ENCODE results near the gene SLC50A1.
"Not testable (repeated sequence)": the region's sequence is repeated elsewhere in the genome, so short reads cannot be mapped to it uniquely, and the experiment has no call there.

SLC50A1 gene

DNA sequence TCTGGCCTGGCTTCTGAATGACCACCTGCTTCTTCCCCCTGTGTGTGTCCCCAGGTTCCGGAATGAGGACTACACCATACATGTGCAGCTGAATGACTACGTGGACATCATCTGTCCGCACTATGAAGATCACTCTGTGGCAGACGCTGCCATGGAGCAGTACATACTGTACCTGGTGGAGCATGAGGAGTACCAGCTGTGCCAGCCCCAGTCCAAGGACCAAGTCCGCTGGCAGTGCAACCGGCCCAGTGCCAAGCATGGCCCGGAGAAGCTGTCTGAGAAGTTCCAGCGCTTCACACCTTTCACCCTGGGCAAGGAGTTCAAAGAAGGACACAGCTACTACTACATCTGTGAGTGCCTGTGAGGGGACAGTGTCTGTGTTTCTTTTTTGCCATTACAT lies 4.4 kb upstream of the SLC50A1 start:
- H3K36me3 ChIP-seq (ENCODE audit: control insufficient read depth, insufficient read depth, low read length), result peaks cover 20% of the 10 kb centered on the region
- H3K27ac ChIP-seq (ENCODE audit: low read depth, low read length), result no peak overlapping the region
- H3K9ac ChIP-seq (ENCODE audit: low read length), result no peak overlapping the region
- H3K4me3 ChIP-seq (ENCODE audit: low read length), result peak overlapping the region; percentile 12
- H3K27me3 ChIP-seq (ENCODE audit: control insufficient read depth, insufficient read depth, low read length), result peaks cover 6% of the 10 kb centered on the region
- peaks cover 22% of the 10 kb centered on the region for H3K4me1 ChIP-seq (ENCODE audit: control insufficient read depth, insufficient read depth, low read length)

- Histone ChIP-seq H3K27me3 (ENCODE audit: control insufficient read depth, insufficient read depth, low read length) (peaks cover 6% of the 10 kb centered on the region), H3K27ac (ENCODE audit: low read depth, low read length) (no peak overlapping the region), H3K36me3 (ENCODE audit: control insufficient read depth, insufficient read depth, low read length) (peaks cover 20% of the 10 kb centered on the region), H3K4me1 (ENCODE audit: control insufficient read depth, insufficient read depth, low read length) (peaks cover 22% of the 10 kb centered on the region), H3K4me3 (ENCODE audit: low read length) (no peak overlapping the region), H3K9ac (ENCODE audit: low read length) (no peak overlapping the region)
Measured at GRCh38 chr1:155131856-155132255, 3.8 kb upstream of the SLC50A1 start.

- Histone ChIP-seq H3K27ac (ENCODE audit: low read depth, low read length) (no peak overlapping the region), H3K4me3 (ENCODE audit: low read length) (no peak overlapping the region), H3K27me3 (ENCODE audit: control insufficient read depth, insufficient read depth, low read length) (peaks cover 2% of the 10 kb centered on the region), H3K4me1 (ENCODE audit: control insufficient read depth, insufficient read depth, low read length) (peaks cover 16% of the 10 kb centered on the region), H3K9ac (ENCODE audit: low read length) (no peak overlapping the region), H3K36me3 (ENCODE audit: control insufficient read depth, insufficient read depth, low read length) (peaks cover 20% of the 10 kb centered on the region)
Measured at GRCh38 chr1:155133799-155134281, 1.8 kb upstream of the SLC50A1 start.

DNA sequence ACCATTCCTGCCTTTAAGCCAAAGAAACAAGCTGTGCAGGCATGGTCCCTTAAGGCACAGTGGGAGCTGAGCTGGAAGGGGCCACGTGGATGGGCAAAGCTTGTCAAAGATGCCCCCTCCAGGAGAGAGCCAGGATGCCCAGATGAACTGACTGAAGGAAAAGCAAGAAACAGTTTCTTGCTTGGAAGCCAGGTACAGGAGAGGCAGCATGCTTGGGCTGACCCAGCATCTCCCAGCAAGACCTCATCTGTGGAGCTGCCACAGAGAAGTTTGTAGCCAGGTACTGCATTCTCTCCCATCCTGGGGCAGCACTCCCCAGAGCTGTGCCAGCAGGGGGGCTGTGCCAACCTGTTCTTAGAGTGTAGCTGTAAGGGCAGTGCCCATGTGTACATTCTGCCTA lies 1.3 kb upstream of the SLC50A1 start:
- Histone ChIP-seq H3K27me3 (ENCODE audit: control insufficient read depth, insufficient read depth, low read length) (no peaks in the 10 kb centered on the region), H3K27ac (ENCODE audit: low read depth, low read length) (peak overlapping the region; percentile 99), H3K9ac (ENCODE audit: low read length) (no peak overlapping the region), H3K4me3 (ENCODE audit: low read length) (peak overlapping the region; percentile 92), H3K36me3 (ENCODE audit: control insufficient read depth, insufficient read depth, low read length) (peaks cover 20% of the 10 kb centered on the region), H3K4me1 (ENCODE audit: control insufficient read depth, insufficient read depth, low read length) (peaks cover 13% of the 10 kb centered on the region)

DNA sequence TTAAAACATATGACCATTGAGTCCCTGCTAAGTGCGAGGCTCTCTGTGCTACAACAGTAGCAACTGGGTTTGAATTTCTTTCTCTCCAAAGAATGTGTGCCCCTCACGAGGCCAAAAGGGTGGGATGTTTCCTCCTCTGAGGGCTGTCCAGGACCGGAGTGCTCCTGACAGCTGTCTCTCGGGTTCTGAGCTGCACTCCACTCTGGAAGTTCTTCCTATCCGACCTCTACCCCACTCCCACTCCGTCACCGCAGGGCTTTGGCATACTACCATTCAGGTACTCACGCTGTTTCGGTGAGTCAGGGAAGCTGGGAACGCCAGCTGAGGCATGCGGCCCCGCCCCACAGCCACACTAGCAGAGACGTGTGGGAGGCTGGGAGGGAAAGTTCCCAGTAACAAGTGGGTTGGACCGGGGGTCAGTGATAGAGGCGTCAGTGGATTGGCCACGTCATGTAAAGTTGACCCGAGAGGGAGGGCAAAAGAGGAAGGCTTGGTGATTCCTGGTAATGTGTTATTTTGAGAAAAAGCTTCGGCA lies 705 bp upstream of the SLC50A1 start:
- peaks cover 20% of the 10 kb centered on the region for H3K36me3 ChIP-seq (ENCODE audit: control insufficient read depth, insufficient read depth, low read length)
- H3K4me1 ChIP-seq (ENCODE audit: control insufficient read depth, insufficient read depth, low read length), result peaks cover 10% of the 10 kb centered on the region
- peak overlapping the region; percentile 97 for H3K9ac ChIP-seq (ENCODE audit: low read length)
- peak overlapping the region; percentile 92 for H3K4me3 ChIP-seq (ENCODE audit: low read length)
- H3K27me3 ChIP-seq (ENCODE audit: control insufficient read depth, insufficient read depth, low read length), result no peaks in the 10 kb centered on the region
- peak overlapping the region; percentile 99 for H3K27ac ChIP-seq (ENCODE audit: low read depth, low read length)

GRCh38 chr1:155136748-155137147 lies 1.1 kb downstream of the SLC50A1 start:
- peak overlapping the region; percentile 41 for H3K27ac ChIP-seq (ENCODE audit: low read depth, low read length)
- no peaks in the 10 kb centered on the region for H3K27me3 ChIP-seq (ENCODE audit: control insufficient read depth, insufficient read depth, low read length)
- peak overlapping the region; percentile 54 for H3K4me3 ChIP-seq (ENCODE audit: low read length)
- peaks cover 8% of the 10 kb centered on the region for H3K4me1 ChIP-seq (ENCODE audit: control insufficient read depth, insufficient read depth, low read length)
- no peak overlapping the region for H3K9ac ChIP-seq (ENCODE audit: low read length)
- H3K36me3 ChIP-seq (ENCODE audit: control insufficient read depth, insufficient read depth, low read length), result peaks cover 13% of the 10 kb centered on the region

GRCh38 chr1:155137154-155137949 lies 1.7 kb downstream of the SLC50A1 start:
- H3K9ac ChIP-seq (ENCODE audit: low read length), result no peak overlapping the region
- H3K27ac ChIP-seq (ENCODE audit: low read depth, low read length), result peak overlapping the region; percentile 41
- peak overlapping the region; percentile 54 for H3K4me3 ChIP-seq (ENCODE audit: low read length)
- H3K4me1 ChIP-seq (ENCODE audit: control insufficient read depth, insufficient read depth, low read length), result peaks cover 8% of the 10 kb centered on the region
- no peaks in the 10 kb centered on the region for H3K27me3 ChIP-seq (ENCODE audit: control insufficient read depth, insufficient read depth, low read length)
- H3K36me3 ChIP-seq (ENCODE audit: control insufficient read depth, insufficient read depth, low read length), result peaks cover 11% of the 10 kb centered on the region

- peak within 1 kb of the TSS; percentile 94 for H3K9ac ChIP-seq (ENCODE audit: low read length)
- H3K4me1 ChIP-seq (ENCODE audit: control insufficient read depth, insufficient read depth, low read length), result peaks cover 4% of the 10 kb centered on the region
- H3K4me3 ChIP-seq (ENCODE audit: low read length), result peak within 1 kb of the TSS; percentile 91
- H3K36me3 ChIP-seq (ENCODE audit: control insufficient read depth, insufficient read depth, low read length), result no peaks in the 10 kb centered on the region
- peak within 1 kb of the TSS; percentile 92 for H3K27ac ChIP-seq (ENCODE audit: low read depth, low read length)
- no peaks in the 10 kb centered on the region for H3K27me3 ChIP-seq (ENCODE audit: control insufficient read depth, insufficient read depth, low read length)
Measured at GRCh38 chr1:155139895-155140629, 4.4 kb downstream of the SLC50A1 start, which contains the start of gene DPM3. Gene DPM3, minus strand, starts transcription at chr1:155140531. Its CDS starts 291 bp downstream, at chr1:155140240.

DNA sequence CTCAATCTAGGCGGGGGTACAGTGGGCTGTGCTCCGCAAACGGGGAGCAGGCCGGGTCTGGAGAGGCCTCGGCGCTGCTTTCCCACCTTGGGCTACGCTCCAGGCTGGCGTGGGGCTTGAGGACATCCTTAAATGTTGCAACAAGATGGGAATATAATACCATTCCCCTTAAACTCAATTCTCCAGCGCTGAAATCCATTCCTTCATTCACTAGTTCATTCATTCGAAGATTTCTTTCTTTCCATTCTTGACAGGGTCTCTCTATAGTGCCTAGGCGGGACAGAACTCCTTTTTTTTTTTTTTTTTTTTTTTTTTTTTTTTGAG lies 4.9 kb downstream of the SLC50A1 start:
- no peaks in the 10 kb centered on the region for H3K36me3 ChIP-seq (ENCODE audit: control insufficient read depth, insufficient read depth, low read length)
- H3K27me3 ChIP-seq (ENCODE audit: control insufficient read depth, insufficient read depth, low read length), result no peaks in the 10 kb centered on the region
- peak overlapping the region; percentile 91 for H3K4me3 ChIP-seq (ENCODE audit: low read length)
- H3K9ac ChIP-seq (ENCODE audit: low read length), result no peak overlapping the region
- peaks cover 4% of the 10 kb centered on the region for H3K4me1 ChIP-seq (ENCODE audit: control insufficient read depth, insufficient read depth, low read length)
- peak overlapping the region; percentile 92 for H3K27ac ChIP-seq (ENCODE audit: low read depth, low read length)

DNA sequence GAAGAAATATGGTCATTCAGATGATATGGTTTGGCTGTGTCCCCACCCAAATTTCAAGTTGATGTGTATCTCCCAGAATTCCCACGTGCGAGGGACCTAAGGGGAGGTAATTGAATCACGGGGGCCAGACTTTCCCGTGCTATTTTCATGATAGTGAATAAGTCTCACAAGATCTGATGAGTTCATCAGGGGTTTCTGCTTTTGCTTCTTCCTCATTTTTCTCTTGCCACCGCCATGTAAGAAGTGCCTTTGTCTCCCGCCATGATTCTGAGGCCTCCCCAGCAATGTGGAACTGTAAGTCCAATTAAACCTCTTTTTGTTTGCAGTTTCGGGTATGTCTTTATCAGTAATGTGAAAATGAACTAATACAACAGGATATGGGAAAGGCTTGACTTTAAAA lies 6.1 kb downstream of the SLC50A1 start:
- H3K9ac ChIP-seq (ENCODE audit: low read length), result no peak overlapping the region
- no peak overlapping the region for H3K4me3 ChIP-seq (ENCODE audit: low read length)
- no peak overlapping the region for H3K27ac ChIP-seq (ENCODE audit: low read depth, low read length)
- no peaks in the 10 kb centered on the region for H3K27me3 ChIP-seq (ENCODE audit: control insufficient read depth, insufficient read depth, low read length)
- H3K36me3 ChIP-seq (ENCODE audit: control insufficient read depth, insufficient read depth, low read length), result no peaks in the 10 kb centered on the region
- peaks cover 3% of the 10 kb centered on the region for H3K4me1 ChIP-seq (ENCODE audit: control insufficient read depth, insufficient read depth, low read length)

DNA sequence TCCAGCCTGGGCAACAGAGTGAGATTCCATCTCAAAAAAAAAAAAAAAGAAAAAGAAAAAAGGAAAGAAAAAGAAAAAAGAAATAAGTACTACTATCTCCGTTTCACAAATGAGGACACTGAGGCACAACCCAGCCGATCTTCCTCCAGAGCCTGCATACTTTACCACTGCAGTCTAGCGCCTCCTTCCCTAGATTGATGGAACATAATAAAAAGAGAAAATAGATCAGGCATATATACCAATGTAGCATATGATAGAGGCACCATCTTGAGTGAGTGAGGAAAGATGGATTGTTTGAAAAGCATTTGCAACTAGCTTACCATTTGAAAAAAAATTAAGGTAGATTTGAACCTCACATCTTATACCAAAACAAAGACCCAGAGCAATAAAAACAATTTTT lies 9.8 kb downstream of the SLC50A1 start:
- Histone ChIP-seq H3K27me3 (ENCODE audit: control insufficient read depth, insufficient read depth, low read length) (no peaks in the 10 kb centered on the region), H3K27ac (ENCODE audit: low read depth, low read length) (no peak overlapping the region), H3K36me3 (ENCODE audit: control insufficient read depth, insufficient read depth, low read length) (no peaks in the 10 kb centered on the region), H3K4me1 (ENCODE audit: control insufficient read depth, insufficient read depth, low read length) (no peaks in the 10 kb centered on the region), H3K4me3 (ENCODE audit: low read length) (no peak overlapping the region), H3K9ac (ENCODE audit: low read length) (no peak overlapping the region)

DNA sequence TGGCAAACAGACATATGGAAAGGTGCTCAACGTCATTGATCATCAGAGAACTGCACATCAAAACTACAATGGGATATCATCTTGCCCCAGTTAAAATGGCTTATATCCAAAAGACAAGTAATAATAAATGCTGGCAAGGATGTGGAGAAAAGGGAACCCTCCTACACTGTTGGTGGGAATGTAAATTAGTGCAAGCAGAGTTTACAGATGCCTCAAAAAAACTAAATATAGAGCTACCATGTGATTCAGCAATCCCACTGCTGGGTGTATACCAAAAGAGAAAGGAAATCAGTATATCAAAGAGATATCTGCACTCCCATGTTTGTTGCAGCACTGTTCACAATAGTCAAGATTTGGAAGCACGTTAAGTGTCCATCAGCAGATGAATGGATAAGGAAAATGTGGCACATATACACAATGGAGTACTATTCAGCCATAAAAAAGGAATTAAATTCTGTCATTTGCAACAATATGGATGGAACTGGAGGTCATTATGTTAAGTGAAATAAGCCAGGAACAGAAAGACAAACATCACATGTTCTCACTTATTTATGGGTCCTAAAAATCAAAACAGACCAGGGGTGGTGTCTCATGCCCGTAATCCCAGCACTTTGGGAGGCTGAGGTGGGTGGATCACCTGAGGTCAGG lies 20.5 kb downstream of the SLC50A1 start:
- H3K27me3 ChIP-seq (ENCODE audit: control insufficient read depth, insufficient read depth, low read length); H3K27ac ChIP-seq (ENCODE audit: low read depth, low read length); H3K9ac ChIP-seq (ENCODE audit: low read length); H3K4me1 ChIP-seq (ENCODE audit: control insufficient read depth, insufficient read depth, low read length); H3K36me3 ChIP-seq (ENCODE audit: control insufficient read depth, insufficient read depth, low read length); H3K4me3 ChIP-seq (ENCODE audit: low read length): not testable (repeated sequence)
